HUES64 (cell line): ENCODE data around the gene INSC.

Experiments
- H3K27ac ChIP-seq: 2 replicates; pipeline ENCODE4 v1.7.0; 2013; ENCODE audit warnings: low read depth, low read length, inconsistent platforms
- H3K27me3 ChIP-seq: 2 replicates; pipeline ENCODE4 v1.6.1; 2013; ENCODE audit warnings: mild to moderate bottlenecking, low read length; ENCODE audit not compliant: insufficient read depth
- H3K36me3 ChIP-seq: 2 replicates; pipeline ENCODE4 v1.6.1; 2013; ENCODE audit warnings: mild to moderate bottlenecking, low read length; ENCODE audit not compliant: insufficient read depth
- H3K4me1 ChIP-seq: 2 replicates; pipeline ENCODE4 v1.6.1; 2013; ENCODE audit warnings: mild to moderate bottlenecking, low read length, moderate library complexity; ENCODE audit not compliant: insufficient read depth
- H3K4me3 ChIP-seq: 2 replicates; pipeline ENCODE4 v1.5.1; 2013; ENCODE audit warnings: mild to moderate bottlenecking, low read length, moderate library complexity
- H3K9ac ChIP-seq: 2 replicates; pipeline ENCODE4 v1.6.1; 2013; ENCODE audit warnings: mild to moderate bottlenecking, low read depth, low read length
- H3K9me3 ChIP-seq: 2 replicates; pipeline ENCODE4 v1.6.1; 2013; ENCODE audit warnings: low read depth, low read length; ENCODE audit not compliant: insufficient read depth
- WGBS: fragments of 150-250, 120-280 bp; methylation state at CpG from one replicate; pipeline ENCODE4 v1.1.7; 2013; ENCODE audit warnings: missing lambda C conversion rate; 5-methylcytosine and 5-hydroxymethylcytosine counted together

The INSC gene

DNA sequence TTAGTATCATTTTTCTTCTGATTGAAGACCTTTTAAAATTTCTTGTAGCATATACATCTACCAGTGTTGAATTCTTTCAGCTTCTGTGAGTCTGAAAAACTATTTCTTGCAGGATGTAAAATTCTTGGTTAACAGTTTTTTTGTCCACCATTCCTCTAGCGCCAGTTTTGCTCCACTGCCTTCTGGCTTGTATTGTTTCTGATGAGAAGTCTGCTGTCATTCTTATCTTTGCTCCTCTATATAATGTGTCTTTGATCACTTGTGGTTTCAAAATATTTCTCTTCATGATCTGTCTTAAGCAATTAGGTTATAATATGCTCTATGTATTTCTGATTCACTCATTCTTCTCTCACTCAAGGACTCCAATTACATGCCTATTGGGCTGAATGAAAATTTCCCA is 152.3 kb downstream of the INSC start:
- no peaks in the 10 kb centered on the region for H3K27me3 ChIP-seq
- WGBS = 100% methylated on average over 1 of the region's 1 CpG

GRCh38 chr11:15268598-15268997 is 153.9 kb downstream of the INSC start:
- Histone ChIP-seq H3K27ac (no peak overlapping the region), H3K27me3 (no peaks in the 10 kb centered on the region)

More for the DNA sequence above, 152.3 kb downstream of the INSC start:
- H3K9me3 ChIP-seq = peaks cover 26% of the 10 kb centered on the region
- no peak overlapping the region for H3K4me3 ChIP-seq
- H3K9ac ChIP-seq = no peak overlapping the region
- no peaks in the 10 kb centered on the region for H3K4me1 ChIP-seq
- H3K27ac ChIP-seq = no peak overlapping the region
- no peaks in the 10 kb centered on the region for H3K36me3 ChIP-seq

GRCh38 chr11:15275141-15275540 is 160.4 kb downstream of the INSC start:
- no peak overlapping the region for H3K9ac ChIP-seq
- H3K4me3 ChIP-seq = no peak overlapping the region
- H3K36me3 ChIP-seq = no peaks in the 10 kb centered on the region
- H3K27ac ChIP-seq = no peak overlapping the region
- H3K9me3 ChIP-seq = no peaks in the 10 kb centered on the region
- peaks cover 5% of the 10 kb centered on the region; the same call in 1 of the 2 replicates for H3K4me1 ChIP-seq
- 89% methylated on average over 1 of the region's 2 CpGs for WGBS
- no peaks in the 10 kb centered on the region for H3K27me3 ChIP-seq

More at GRCh38 chr11:15268598-15268997, 153.9 kb downstream of the INSC start:
- H3K36me3 ChIP-seq = no peaks in the 10 kb centered on the region
- H3K9me3 ChIP-seq = peaks cover 26% of the 10 kb centered on the region
- H3K4me3 ChIP-seq = no peak overlapping the region
- H3K4me1 ChIP-seq = no peaks in the 10 kb centered on the region
- no peak overlapping the region for H3K9ac ChIP-seq

DNA sequence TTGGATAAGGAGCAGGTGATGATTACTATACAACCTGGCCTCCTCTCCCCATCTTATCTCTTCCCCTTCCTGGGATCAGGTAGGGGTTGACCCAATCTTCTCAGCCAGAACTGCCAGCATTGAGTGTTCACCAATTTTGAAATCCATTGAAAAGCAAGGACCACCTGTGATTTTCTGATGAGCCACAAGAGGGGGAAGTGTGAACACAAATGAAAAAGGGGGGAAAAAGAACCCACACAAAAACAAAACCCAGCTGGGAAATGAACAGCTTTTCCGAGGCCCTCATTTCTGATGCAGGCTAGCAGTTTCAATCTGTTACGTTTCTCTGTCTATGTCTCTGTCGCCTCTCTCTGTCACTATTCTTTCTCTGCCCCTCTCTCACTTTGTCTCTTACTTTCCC is 161.9 kb downstream of the INSC start:
- H3K4me3 ChIP-seq = no peak overlapping the region
- no peak overlapping the region for H3K9ac ChIP-seq
- no peaks in the 10 kb centered on the region for H3K9me3 ChIP-seq
- 41% methylated on average over 3 of the region's 3 CpGs for WGBS
- H3K27ac ChIP-seq = no peak overlapping the region
- peaks cover 5% of the 10 kb centered on the region; the same call in 1 of the 2 replicates for H3K4me1 ChIP-seq
- no peaks in the 10 kb centered on the region for H3K36me3 ChIP-seq
- H3K27me3 ChIP-seq = no peaks in the 10 kb centered on the region

DNA sequence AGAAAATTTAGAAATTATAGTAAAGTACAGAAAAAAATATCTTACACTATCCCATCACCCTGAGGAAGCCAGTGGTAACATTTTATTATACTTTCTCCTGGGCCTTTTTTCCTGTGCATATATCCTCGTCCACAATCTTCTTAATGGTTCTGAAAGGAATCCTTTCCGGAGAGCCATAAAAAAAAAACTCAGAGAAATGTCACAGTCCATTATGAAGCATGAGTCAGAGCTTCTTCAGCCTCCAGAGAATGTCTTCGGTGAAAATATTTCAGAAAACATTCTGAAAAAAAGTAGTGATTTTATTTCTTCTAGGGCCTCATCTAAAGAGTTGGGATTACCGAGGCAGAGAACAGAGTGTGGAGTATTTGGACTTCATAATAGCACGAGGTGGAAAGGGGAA is 163.4 kb downstream of the INSC start:
- H3K4me1 ChIP-seq = peaks cover 5% of the 10 kb centered on the region; the same call in 1 of the 2 replicates
- H3K27ac ChIP-seq = no peak overlapping the region
- H3K4me3 ChIP-seq = no peak overlapping the region
- WGBS = 88% methylated on average over 5 of the region's 5 CpGs
- H3K36me3 ChIP-seq = no peaks in the 10 kb centered on the region
- no peaks in the 10 kb centered on the region for H3K9me3 ChIP-seq
- H3K9ac ChIP-seq = no peak overlapping the region
- no peaks in the 10 kb centered on the region for H3K27me3 ChIP-seq

GRCh38 chr11:15280393-15280792 is 165.7 kb downstream of the INSC start:
- no peak overlapping the region for H3K27ac ChIP-seq
- H3K9ac ChIP-seq = no peak overlapping the region
- no peak overlapping the region for H3K4me3 ChIP-seq
- no peaks in the 10 kb centered on the region for H3K27me3 ChIP-seq
- H3K36me3 ChIP-seq = no peaks in the 10 kb centered on the region
- peaks cover 5% of the 10 kb centered on the region; the same call in 1 of the 2 replicates for H3K4me1 ChIP-seq
- no peaks in the 10 kb centered on the region for H3K9me3 ChIP-seq

DNA sequence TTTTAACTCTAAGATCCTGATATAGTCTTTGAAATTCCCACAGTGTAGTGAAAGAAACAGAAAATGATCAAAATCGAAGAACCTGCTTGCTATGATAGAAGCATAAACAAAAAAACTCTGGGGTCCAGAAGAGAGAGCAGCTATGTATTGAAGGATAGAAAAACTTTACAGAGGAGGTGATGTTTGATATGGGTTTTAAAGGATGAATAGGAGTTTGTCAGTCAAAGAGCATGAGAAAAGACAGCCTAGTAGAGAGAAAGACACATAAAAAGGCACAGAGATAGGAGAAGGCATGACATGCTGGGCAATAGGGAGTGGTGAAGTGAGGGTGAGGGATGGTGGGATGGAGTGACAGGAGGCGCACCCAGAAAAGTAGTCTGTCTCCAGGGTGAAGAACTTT is 168.0 kb downstream of the INSC start:
- Histone ChIP-seq H3K9me3 (no peaks in the 10 kb centered on the region), H3K4me3 (no peak overlapping the region), H3K27ac (no peak overlapping the region), H3K4me1 (no peaks in the 10 kb centered on the region), H3K36me3 (no peaks in the 10 kb centered on the region), H3K27me3 (no peaks in the 10 kb centered on the region), H3K9ac (no peak overlapping the region)
- WGBS = 91% methylated on average over 2 of the region's 2 CpGs

DNA sequence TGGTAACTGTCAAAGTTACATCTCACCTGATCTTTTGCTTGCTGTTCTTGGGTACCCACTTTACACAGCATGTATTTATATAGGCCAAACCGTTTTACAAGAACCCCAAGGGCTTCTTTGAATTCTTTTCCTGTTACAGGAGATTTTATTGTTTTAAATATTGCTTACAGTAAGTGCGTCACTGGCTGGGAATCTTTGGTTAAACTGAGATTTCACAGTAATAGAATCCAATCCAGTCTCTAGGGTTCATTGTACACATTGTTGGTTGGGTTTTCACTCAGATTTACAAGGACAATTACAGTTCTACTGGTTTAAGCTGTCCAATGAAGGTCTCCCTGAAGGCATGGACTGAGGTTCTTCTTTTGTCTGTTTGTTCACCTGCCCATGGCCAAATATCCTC is 171.7 kb downstream of the INSC start:
- WGBS = 85% methylated on average over 2 of the region's 2 CpGs
- Histone ChIP-seq H3K27ac (no peak overlapping the region), H3K9me3 (no peaks in the 10 kb centered on the region), H3K4me1 (no peaks in the 10 kb centered on the region), H3K9ac (no peak overlapping the region), H3K27me3 (no peaks in the 10 kb centered on the region), H3K36me3 (no peaks in the 10 kb centered on the region), H3K4me3 (no peak overlapping the region)

GRCh38 chr11:15288863-15289262 is 174.1 kb downstream of the INSC start:
- H3K36me3 ChIP-seq = no peaks in the 10 kb centered on the region
- no peak overlapping the region for H3K27ac ChIP-seq
- H3K9ac ChIP-seq = no peak overlapping the region
- no peak overlapping the region for H3K4me3 ChIP-seq
- no peaks in the 10 kb centered on the region for H3K4me1 ChIP-seq
- no peaks in the 10 kb centered on the region for H3K27me3 ChIP-seq
- 93% methylated on average over 2 of the region's 2 CpGs for WGBS
- no peaks in the 10 kb centered on the region for H3K9me3 ChIP-seq

- 92% methylated on average over 5 of the region's 5 CpGs for WGBS
- Histone ChIP-seq H3K9me3 (no peaks in the 10 kb centered on the region), H3K27me3 (no peaks in the 10 kb centered on the region), H3K27ac (no peak overlapping the region), H3K9ac (no peak overlapping the region), H3K4me3 (no peak overlapping the region), H3K36me3 (no peaks in the 10 kb centered on the region), H3K4me1 (no peaks in the 10 kb centered on the region)
Observed at GRCh38 chr11:15289723-15290122, 175.0 kb downstream of the INSC start.

DNA sequence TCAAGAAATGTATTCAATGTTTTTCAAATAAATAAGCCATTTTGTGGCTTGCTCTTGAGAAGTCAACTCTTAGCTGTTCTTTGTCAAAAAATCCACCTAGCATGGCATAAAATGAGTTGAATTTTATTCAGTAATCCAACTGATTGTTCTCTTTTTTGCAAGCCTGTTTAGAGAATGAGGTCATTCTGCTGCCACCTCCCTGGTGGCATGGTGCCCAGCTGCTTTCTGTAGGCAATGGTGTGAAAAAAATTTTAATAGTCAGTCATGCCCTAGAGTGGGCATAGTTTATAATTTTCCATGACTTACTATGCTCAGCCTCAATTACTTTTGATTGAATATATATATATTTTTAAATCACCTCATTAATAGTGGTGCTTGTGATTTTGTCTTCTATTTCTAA is 177.2 kb downstream of the INSC start:
- no peaks in the 10 kb centered on the region for H3K4me1 ChIP-seq
- H3K4me3 ChIP-seq = no peak overlapping the region
- no peaks in the 10 kb centered on the region for H3K36me3 ChIP-seq
- H3K9me3 ChIP-seq = no peaks in the 10 kb centered on the region
- H3K27ac ChIP-seq = no peak overlapping the region
- no peaks in the 10 kb centered on the region for H3K27me3 ChIP-seq
- no peak overlapping the region for H3K9ac ChIP-seq

GRCh38 chr11:15293975-15294620 is 179.4 kb downstream of the INSC start:
- WGBS = 100% methylated on average over 1 of the region's 1 CpG
- H3K4me3 ChIP-seq = no peak overlapping the region
- H3K27ac ChIP-seq = no peak overlapping the region
- H3K27me3 ChIP-seq = no peaks in the 10 kb centered on the region
- H3K36me3 ChIP-seq = no peaks in the 10 kb centered on the region
- H3K9me3 ChIP-seq = no peaks in the 10 kb centered on the region
- no peak overlapping the region for H3K9ac ChIP-seq
- H3K4me1 ChIP-seq = no peaks in the 10 kb centered on the region
